DMS53 treated with DMSO at 0.1 percent for 48 hours (cell line): Measurements from ENCODE around the gene HSPA6.
"Not testable (repeated sequence)": the region's sequence is repeated elsewhere in the genome, so short reads cannot be mapped to it uniquely, and the experiment has no call there.

Source experiments
- DNase-seq: peaks from one replicate; lab custom pipeline; 2025; ENCODE audit not compliant: unreplicated experiment; lab: John Stamatoyannopoulos, UW

The HSPA6 gene

DNA sequence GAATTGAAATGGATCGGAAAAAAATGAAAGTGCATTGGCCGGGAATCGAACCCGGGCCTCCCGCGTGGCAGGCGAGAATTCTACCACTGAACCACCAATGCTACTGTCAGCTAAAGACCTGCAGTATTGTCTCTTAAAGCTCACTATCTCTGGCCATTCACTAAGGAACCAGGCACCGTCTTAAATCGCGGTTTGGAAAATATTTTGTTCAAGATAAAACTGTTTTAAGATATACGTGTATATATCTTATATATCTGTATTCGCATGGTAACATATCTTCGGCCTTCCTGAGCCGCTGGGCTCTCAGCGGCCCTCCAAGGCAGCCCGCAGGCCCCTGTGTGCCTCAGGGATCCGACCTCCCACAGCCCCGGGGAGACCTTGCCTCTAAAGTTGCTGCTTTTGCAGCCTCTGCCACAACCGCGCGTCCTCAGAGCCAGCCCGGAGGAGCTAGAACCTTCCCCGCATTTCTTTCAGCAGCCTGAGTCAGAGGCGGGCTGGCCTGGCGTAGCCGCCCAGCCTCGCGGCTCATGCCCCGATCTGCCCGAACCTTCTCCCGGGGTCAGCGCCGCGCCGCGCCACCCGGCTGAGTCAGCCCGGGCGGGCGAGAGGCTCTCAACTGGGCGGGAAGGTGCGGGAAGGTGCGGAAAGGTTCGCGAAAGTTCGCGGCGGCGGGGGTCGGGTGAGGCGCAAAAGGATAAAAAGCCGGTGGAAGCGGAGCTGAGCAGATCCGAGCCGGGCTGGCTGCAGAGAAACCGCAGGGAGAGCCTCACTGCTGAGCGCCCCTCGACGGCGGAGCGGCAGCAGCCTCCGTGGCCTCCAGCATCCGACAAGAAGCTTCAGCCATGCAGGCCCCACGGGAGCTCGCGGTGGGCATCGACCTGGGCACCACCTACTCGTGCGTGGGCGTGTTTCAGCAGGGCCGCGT, at the start of gene HSPA6:
HSPA6 (plus strand) TSS at position 724 of the 925 bp plus-strand sequence; CDS start at position 843, 119 bp downstream.
- DNase-seq = peak; percentile 63

DNA sequence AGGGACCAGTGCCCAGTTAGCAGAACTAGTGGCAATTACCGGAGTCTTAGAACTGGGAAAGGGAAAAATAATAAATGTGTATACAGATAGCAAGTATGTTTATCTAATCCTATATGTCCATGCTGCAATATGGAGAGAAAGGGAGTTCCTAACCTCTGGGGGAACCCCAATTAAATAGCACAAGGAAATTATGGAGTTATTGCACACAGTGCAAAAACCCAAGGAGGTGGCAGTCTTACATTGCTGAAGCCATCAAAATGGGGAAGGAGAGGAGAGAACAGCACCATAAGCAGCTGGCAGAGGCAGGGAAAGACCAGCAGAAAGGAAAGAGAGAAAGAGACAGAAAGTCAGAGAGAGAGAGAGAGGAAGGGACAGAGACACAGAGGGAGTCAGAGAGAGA, 46.6 kb upstream of the HSPA6 start:
- not testable (repeated sequence) for DNase-seq

DNA sequence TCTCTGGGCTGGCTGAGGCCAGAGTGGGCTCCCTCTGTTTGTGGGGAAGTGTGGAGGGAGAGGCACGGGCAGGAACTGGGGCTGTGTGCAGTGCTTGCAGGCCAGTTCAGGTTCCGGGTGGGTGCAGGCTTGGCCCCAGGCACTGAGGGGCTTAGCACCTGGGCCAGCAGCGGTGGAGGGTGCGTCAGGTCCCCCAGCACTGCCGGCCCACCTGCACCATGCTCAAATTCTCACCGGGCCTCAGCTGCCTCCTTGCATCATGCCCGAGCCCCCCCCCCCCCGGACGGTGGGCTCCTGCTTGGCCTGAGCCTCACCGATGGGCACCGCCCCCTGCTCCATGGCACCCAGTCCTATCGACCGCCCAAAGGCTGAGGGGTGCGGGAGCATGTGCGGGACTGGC, 45.4 kb upstream of the HSPA6 start:
- DNase-seq = no peak

DNA sequence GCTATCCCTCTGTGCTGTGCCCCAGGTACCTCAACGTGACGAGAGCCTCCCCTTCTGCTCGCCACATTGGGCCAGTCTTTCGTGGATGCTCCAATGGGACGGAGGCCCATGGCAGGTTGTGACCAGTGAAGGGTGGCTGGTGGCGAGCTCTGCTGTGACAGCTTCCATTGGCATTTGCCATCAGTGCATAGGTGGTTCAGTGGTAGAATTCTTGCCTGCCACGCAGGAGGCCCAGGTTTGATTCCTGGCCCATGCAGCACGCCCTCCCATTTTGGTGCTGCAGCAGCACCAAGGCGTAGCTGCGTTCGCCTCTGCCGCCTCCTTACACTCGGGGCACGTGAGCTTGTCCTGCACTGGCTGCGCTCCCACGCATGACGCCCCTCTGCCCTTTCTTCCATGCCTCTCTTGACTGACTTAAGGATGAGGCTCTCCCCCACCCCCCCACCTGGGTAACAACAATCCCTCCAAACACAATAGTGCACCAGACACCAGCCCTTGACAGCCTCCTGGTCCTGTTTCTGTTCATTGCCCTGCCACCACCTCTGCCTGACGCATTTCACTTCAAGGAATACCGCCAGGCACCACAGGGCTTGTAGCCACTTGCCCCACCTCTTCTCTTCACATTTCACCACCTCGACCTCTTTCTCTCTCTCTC, 43.8 kb upstream of the HSPA6 start:
- no peak for DNase-seq

DNA sequence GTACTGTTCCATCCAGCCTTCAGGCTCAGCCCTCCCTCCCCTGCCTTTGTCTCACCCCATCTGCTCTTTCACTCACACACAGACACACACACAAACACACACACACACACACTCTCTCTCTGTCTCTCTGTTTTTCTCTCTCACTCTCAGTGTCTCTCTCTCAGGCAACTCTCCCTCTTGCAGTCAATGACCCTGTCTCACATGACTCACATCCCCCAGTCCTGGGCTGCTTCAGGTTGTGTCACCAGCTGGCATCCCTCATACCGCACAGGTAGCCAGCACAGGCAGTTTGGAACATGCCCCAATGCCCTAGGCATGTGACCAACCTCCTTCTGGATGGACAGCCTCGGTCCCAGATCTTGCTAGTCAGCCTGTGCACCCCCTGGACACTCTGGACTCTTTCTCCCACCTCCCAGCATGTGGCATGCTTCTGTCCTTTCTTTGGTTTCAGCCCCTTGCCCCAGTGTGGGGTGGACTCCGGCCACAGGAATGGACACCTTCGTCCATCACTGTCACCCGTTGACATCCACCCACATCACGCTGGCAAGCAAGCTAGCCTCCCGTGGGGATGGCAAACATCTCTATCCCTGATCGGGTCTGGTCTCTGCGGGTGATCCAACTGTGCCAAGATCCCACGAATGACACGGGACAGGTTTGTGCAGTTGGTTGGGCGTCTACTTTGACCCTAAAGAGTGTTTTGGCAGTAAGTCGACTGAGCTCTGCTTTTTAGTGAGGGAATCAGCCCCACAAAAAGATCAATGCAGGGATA, 42.5 kb upstream of the HSPA6 start:
- DNase-seq = no peak

DNA sequence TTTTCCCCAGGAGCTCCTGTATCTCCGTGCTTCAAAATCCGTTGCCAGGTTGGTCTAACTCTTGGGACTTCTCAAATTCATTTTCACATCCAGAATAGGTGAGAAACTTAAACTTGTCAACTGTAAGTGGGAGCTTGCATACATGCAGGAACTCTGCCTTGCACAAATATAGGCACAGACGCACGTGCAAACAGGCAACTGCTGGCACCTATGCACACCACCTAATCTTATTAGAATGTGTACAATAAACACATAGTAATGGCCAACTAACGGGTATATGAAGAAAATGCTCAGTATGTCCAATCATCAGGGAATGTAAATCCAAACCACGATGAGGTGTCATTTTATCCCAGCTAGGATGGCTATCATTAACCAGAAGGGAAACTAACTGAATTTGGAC, 41.7 kb upstream of the HSPA6 start:
- DNase-seq = no peak

DNA sequence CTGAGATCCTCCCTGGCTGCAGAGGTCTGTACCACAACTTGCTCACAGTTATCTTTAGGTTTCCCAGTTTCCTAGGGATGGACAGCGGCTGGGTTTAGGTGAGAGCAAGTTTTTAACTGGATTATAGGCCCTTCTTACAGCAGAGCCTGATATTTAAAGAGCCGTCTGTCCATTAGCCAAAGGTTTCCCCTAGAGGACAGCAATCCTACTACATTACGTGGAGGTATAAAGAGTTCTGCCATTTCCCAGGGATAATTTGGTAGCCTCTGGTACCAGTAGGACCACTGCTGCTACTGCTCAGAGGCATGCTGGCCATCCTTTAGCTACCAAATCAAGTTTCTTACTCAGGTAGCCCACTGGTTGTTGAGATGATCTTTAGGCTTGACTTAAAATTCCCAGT, 41.0 kb upstream of the HSPA6 start:
- DNase-seq = no peak

DNA sequence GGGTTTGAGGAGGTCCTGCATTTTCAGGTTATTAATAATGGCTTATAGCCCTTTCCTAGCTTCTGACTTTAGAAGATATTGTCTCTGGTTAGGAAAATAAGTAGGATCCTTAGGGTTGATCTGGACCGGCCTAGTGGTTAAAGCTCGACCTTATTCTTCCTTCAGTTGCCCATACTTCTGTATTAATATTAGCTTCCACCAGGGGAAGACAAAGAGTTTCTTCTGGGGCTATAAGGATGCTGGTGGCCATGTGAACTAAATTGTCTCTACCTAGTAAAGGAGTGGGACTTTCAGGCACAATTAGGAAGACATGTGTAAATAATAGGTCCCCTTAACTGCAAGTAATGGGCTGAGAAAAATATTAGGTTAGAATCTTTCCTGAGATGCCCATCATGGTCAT, 39.7 kb upstream of the HSPA6 start:
- DNase-seq = no peak

DNA sequence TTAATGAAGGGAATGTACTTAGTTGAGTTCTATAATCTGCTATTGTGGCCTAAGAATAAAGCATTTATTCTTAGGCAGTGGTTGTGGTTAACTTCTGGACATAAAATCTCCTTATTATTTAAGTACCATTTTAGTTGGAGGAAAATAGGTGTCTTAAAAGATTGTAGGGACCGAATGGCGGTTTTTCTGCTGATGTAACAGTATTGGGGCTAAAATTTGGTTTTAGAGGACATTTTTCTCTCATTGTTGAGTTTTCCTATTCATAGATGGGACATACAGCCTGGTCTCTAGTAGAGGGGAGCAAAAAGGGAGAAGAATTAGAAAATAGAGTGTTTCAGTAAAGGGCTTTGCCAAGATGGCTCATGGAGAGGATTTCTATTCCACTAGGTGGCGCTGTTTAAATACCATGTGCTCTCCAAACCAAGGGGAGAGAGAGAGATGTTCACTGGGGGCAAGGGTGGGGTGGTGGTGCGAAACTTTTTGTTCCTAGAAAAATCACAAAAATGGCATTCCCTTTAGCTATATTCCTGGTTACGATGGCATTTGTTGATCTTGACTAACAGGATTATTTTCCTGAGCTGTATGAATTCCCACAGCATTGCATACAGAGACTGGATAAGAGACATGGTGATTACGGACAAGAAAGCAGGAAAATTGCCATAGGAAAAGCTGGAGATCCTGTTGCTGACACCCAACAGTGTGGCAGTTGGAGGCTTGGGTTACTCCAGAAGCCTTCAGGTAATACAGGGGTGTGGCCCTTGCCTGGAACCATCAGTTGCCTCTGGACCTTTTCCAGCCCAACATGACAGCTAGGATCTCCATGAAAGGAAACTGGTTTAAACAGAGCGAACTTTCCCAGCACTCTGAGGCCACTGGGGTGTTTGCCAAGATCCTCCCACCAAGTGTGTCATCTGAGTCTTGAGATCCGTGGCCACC, 37.3 kb upstream of the HSPA6 start:
- peak; percentile 50 for DNase-seq

DNA sequence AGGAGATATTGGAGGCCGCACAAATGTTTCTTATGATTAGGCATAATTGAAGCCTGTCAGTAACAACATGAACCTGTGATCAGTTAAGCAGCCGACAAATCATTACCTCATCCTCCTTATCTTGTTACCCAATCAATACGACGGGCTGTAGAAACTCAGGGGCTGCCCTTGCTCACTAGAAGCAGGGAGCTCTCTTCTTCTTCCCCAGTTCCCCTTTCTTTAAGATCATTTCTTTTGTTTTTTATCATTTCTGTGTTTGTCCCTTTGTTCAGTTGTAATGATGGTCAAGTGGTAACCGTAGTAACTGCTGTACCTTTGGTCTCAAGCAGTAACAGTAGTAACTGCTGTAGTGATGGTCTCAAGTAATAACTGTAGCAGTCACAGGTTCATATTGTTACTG, 32.9 kb upstream of the HSPA6 start:
- DNase-seq = no peak

DNA sequence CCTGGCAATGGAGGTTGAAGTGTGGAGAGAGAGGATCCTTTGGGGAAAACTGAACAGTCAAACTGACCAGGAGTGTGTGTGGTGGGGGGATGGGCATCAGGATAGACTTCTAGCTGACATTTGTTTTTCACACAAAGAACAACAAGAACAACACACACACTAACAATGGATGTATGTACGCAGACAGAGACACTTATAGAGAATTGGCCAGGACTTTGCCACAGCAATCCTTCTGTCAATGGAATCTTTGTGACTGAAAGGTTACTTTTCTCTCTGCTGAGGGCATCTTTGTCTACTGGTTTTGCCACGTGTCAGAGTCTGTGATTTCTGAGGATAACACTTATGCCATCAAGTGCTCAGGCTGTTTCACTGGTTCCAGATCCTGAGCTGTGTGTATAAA, 31.5 kb upstream of the HSPA6 start:
- no peak for DNase-seq

DNA sequence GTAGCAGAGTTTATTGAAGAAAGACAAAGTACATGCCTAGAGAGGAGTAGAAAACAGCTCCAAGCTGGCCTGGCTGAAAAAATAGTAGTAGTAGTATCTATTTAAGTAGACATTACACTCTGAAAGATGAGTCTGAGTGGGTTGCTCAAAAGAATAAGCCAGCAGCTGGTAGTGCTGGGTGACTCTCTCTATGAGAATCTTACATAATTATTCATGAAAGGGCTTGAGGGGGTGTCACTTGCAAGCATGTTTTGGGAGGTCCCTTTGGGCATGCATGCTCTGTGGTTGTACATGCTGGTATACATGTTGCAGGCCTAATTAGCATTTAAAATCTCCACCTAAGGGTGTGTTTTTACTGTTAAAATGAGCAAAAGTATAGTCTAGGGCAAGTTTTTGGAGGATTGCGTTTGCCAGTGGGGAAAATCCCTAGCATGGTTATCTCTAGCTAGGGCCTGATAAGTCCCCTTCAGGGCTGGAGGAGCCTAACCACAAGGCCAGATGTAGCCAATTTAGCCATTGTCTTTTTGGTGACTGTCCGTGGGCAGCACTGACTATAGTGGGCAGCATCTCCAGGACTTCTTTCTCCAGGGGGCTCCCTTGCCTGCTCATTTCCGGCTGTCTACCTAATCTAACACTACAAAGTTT, 30.1 kb upstream of the HSPA6 start:
- no peak for DNase-seq

DNA sequence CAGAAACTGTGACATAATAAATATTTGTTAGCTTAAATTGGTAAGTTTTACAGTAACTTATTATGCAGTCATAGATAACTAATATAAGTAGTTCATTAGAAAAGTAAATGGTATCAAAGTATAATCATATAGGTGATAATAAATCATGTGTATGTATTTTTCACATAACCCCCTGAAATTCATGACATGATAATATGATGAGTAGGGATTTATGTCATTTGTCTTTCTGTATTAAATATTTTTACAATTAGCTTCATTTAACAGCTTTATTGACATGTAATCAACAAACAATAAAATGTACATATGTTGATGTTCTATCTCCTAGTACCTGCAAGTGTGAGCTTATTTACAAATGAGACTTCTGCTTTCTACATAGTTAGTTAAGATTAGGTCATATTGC, 28.9 kb upstream of the HSPA6 start:
- DNase-seq = no peak

DNA sequence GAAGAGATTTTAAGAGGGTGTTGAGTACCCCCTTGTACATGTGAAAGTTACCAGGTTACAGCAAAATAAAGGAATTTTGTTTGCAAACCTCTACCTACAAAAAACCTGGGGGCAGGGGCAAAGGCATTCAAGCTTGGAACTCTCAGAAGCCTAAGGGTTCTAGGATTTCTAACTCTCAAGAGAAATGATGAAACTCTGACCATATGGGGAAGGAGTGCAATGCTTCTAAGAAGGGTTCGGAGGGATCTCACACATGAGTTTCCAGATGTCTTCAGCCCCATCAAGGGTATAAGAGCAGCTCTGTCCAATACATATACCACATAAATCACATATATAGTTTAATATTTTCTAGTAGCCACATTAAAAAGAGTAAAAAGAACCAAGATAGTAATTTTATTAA, 26.4 kb upstream of the HSPA6 start:
- no peak for DNase-seq

DNA sequence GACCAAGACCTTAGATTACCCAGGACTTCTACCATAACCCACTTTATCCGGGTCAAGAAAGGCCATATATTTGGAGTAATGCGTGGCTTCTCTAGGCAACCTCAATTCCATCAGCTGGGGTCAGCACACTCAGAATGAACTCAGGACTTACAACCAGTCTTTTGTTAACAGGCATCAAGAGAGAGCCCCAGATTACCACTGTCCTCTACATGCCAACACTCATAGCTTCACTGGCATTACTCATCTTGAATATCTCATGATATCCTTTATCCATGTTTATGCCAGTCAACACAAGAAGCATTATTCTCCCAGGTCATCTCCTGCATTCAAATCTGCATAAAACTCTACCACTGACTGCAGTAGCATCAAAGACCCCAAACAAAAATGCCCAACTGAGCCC, 25.7 kb upstream of the HSPA6 start:
- DNase-seq = no peak

DNA sequence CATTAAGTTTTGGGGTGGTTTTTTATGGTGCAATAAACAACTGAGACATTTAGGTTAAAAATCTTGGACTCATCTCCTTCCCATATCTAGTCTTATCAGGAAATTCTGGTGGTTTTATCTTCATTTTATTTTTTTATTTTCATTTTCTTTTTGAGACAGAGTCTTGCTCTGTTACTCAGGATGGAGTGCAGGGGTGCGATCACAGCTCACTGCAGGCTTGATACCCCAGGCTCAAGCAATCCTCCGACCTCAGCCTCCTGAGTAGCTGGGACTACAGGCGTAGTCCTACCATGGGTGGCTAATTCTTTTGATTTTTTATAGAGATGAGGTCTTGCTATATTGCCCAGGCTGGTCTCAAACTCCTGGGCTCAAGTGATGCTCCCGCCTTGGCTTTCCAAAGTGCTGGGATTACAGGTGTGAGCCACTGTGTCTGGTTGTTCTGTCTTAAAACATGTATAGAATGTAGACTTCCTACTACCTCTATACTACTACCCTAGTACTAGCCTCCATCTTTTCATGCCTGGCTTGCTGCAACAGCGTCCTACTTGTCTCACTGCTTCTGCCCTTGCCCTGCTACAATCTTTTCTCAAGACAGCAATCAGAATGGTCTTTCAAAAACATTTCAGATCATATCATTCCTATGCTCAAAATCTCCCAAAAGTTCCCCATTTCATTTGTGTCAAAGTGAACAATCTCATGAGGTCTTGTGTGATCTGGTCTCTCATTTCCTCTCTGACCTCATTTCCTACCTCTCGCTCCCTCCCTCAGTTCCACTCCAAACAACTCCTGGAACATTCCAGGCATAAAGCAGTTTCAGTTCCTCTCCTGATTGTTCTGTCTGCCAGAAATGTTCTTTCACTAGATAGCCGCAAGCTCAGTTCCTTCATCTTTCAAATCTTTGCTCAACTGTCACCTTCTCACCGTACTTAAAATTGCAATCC, 25.0 kb upstream of the HSPA6 start:
- no peak for DNase-seq

DNA sequence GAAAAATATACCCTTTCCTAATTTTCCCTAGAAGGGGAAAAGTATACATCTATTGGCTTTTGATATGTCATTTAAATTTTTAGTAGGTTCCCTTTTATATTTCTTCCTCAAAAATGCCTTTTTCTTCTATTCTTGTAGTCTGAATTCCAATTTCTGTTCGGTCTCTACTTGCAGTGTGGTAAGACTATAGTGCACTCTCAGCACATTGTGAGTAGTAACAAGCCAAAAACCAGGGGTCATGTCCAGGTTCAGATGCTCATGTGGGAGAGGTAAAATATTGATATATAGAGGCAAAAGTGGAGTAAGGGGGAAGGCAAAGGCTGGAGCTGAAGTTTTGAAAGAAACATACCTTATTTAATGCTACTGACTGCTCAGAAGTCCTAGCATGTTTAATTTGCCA, 23.1 kb upstream of the HSPA6 start:
- no peak for DNase-seq

DNA sequence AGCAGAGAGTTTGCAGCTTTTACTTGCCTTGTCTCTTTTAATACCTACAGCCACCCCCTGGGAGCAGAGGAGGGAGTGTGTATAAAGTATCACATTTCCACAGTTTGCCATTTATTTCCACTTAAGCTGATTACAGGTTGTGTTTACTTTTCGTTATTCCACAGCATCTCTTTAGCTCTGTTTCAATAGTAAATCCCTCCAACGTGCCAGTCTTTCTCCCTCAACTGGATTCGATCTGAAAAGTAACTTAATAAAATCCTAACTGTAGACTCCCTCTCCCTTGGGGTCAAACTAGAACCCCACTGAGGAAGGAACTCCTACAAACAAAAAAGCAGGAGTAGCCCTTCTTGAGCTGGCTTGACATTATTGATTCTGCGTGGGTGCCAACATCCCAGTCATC, 22.2 kb upstream of the HSPA6 start:
- DNase-seq = peak; percentile 30
